ENCODE data around the gene REM2. TPM values are rescaled to one million over a fixed set of nuclear protein-coding genes. Genes with fewer than 3 reads are reported as not detected.

The REM2 gene
- total RNA-seq, 1 donor from 2014 or later, result not detected

- ATAC-seq (peak; percentile 32), DNase-seq (ENCODE audit: missing footprints) (no peak)
- intact Hi-C loops (cut with DNase I), result no loop called here
These were observed 4.4 kb downstream of the REM2 start for GRCh38 chr14:22887260-22887989.

- ATAC-seq (no peak), DNase-seq (ENCODE audit: missing footprints) (no peak)
- intact Hi-C loops (cut with DNase I), result no loop called here
These were observed 5.0 kb downstream of the REM2 start for GRCh38 chr14:22887990-22888378.

- ATAC-seq, result no peak
- intact Hi-C loops (cut with DNase I), result no loop called here
- no peak for DNase-seq (ENCODE audit: missing footprints)
These were observed 5.6 kb downstream of the REM2 start for GRCh38 chr14:22888662-22889061.

GRCh38 chr14:22890416-22890815, 7.4 kb downstream of the REM2 start:
- no peak for DNase-seq (ENCODE audit: missing footprints)
- intact Hi-C loops (cut with DNase I), result no loop called here
- ATAC-seq, result no peak

- no peak for ATAC-seq
- intact Hi-C loops (cut with DNase I), result no loop called here
- DNase-seq (ENCODE audit: missing footprints), result no peak
These were observed 9.5 kb downstream of the REM2 start for GRCh38 chr14:22892488-22892887.

GRCh38 chr14:22893706-22894105, 10.7 kb downstream of the REM2 start:
- intact Hi-C loops (cut with DNase I), result no loop called here
- no peak for ATAC-seq

GRCh38 chr14:22895402-22895801, 12.4 kb downstream of the REM2 start:
- intact Hi-C loops (cut with DNase I), result no loop called here

More at GRCh38 chr14:22893706-22894105, 10.7 kb downstream of the REM2 start:
- no peak for DNase-seq (ENCODE audit: missing footprints)

GRCh38 chr14:22896356-22896755, 13.3 kb downstream of the REM2 start:
- ATAC-seq, result no peak

More at GRCh38 chr14:22895402-22895801, 12.4 kb downstream of the REM2 start:
- DNase-seq (ENCODE audit: missing footprints) (no peak), ATAC-seq (no peak)

GRCh38 chr14:22896760-22897159, 13.7 kb downstream of the REM2 start:
- intact Hi-C loops (cut with DNase I), result no loop called here
- no peak for ATAC-seq
- DNase-seq (ENCODE audit: missing footprints), result no peak

More at GRCh38 chr14:22896356-22896755, 13.3 kb downstream of the REM2 start:
- intact Hi-C loops (cut with DNase I), result no loop called here
- DNase-seq (ENCODE audit: missing footprints), result no peak

GRCh38 chr14:22897357-22897756, 14.3 kb downstream of the REM2 start:
- intact Hi-C loops (cut with DNase I), result no loop called here
- DNase-seq (ENCODE audit: missing footprints) (no peak), ATAC-seq (no peak)

GRCh38 chr14:22898302-22899090, 15.5 kb downstream of the REM2 start:
- intact Hi-C loops (cut with DNase I), result no loop called here
- DNase-seq (ENCODE audit: missing footprints) (no peak), ATAC-seq (no peak)

- intact Hi-C loops (cut with DNase I), result loop anchor here (2.0 kb wide), 1 partner anchor 27 kb away; no protein-coding TSS in a partner anchor
- DNase-seq (ENCODE audit: missing footprints) (no peak), ATAC-seq (peak; percentile 59)
These were observed 17.2 kb downstream of the REM2 start for GRCh38 chr14:22900081-22900799.

GRCh38 chr14:22901799-22902198, 18.8 kb downstream of the REM2 start:
- ATAC-seq (no peak), DNase-seq (ENCODE audit: missing footprints) (no peak)
- intact Hi-C loops (cut with DNase I), result loop anchor here (2.0 kb wide), 1 partner anchor 29 kb away; no protein-coding TSS in a partner anchor

GRCh38 chr14:22903742-22904087, 20.7 kb downstream of the REM2 start:
- intact Hi-C loops (cut with DNase I), result no loop called here
- no peak for ATAC-seq

GRCh38 chr14:22905627-22906026, 22.6 kb downstream of the REM2 start:
- DNase-seq (ENCODE audit: missing footprints) (no peak), ATAC-seq (no peak)
- intact Hi-C loops (cut with DNase I), result no loop called here

More at GRCh38 chr14:22903742-22904087, 20.7 kb downstream of the REM2 start:
- DNase-seq (ENCODE audit: missing footprints), result no peak

- intact Hi-C loops (cut with DNase I), result no loop called here
These were observed 23.1 kb downstream of the REM2 start for GRCh38 chr14:22906073-22906472.

GRCh38 chr14:22907429-22907828, 24.4 kb downstream of the REM2 start:
- intact Hi-C loops (cut with DNase I), result no loop called here
- DNase-seq (ENCODE audit: missing footprints), result no peak
- no peak for ATAC-seq

More at GRCh38 chr14:22906073-22906472, 23.1 kb downstream of the REM2 start:
- ATAC-seq (no peak), DNase-seq (ENCODE audit: missing footprints) (no peak)

- intact Hi-C loops (cut with DNase I), result no loop called here
- ATAC-seq, result no peak
These were observed 25.6 kb downstream of the REM2 start for GRCh38 chr14:22908601-22909000.

GRCh38 chr14:22910916-22911315, 27.9 kb downstream of the REM2 start:
- ATAC-seq (no peak), DNase-seq (ENCODE audit: missing footprints) (no peak)
- intact Hi-C loops (cut with DNase I), result no loop called here

More at GRCh38 chr14:22908601-22909000, 25.6 kb downstream of the REM2 start:
- no peak for DNase-seq (ENCODE audit: missing footprints)

Data from Right ventricle myocardium inferior (tissue), 1 donor.